PC-9 (cell line): Measurements from ENCODE around the gene KIAA1958.

Experiments used
- CTCF ChIP-seq: fragments of 200-600 bp; sonication (generic); conservative IDR thresholded peaks from 2 replicates; pipeline ENCODE4 v1.6.1; 2017; ENCODE audit warnings: mixed run types, antibody characterized with exemption, mild to moderate bottlenecking, moderate library complexity
- EZH2 ChIP-seq: fragments of 200-600 bp; sonication (generic); IDR thresholded peaks from 2 replicates; pipeline ENCODE4 v1.8.0; 2017; ENCODE audit warnings: antibody characterized with exemption, low read depth

- no peak for TF ChIP-seq EZH2
- TF ChIP-seq CTCF, result peak; percentile 67
These were observed 224.5 kb downstream of the KIAA1958 start for GRCh38 chr9:112711050-112711689.
